HEK293 (cell line): ENCODE results near the gene MS4A4A.

ENCODE experiments used
- CTCF ChIP-seq: fragments of 450-650 bp; formaldehyde crosslinking; IDR thresholded peaks from 2 replicates; pipeline ENCODE4 v1.5.1; 2016; ENCODE audit warnings: missing biosample characterization, missing genetic modification characterization
- ZNF404 ChIP-seq: fragments of 450-650 bp; formaldehyde crosslinking; IDR thresholded peaks from 2 replicates; pipeline ENCODE4 v1.5.1; 2017; ENCODE audit warnings: missing biosample characterization, missing genetic modification characterization
- ZNF639 ChIP-seq: fragments of 450-650 bp; formaldehyde crosslinking; IDR thresholded peaks from 2 replicates; pipeline ENCODE4 v1.5.1; 2016; ENCODE audit warnings: missing biosample characterization, missing genetic modification characterization

- TF ChIP-seq CTCF (tag by site-specific recombination), result no peak
- TF ChIP-seq ZNF639 (tag by site-specific recombination), result no peak
- TF ChIP-seq ZNF404 (tag by site-specific recombination), result no peak
Observed at GRCh38 chr11:60230681-60231080, 49.8 kb upstream of the MS4A4A start.
